ENCODE measurements around the gene MT4. TPM values are rescaled to one million over a fixed set of nuclear protein-coding genes. Genes with fewer than 3 reads are reported as not detected.

MT4 gene
- polyA plus RNA-seq (2012; ENCODE audit: insufficient read length, low read depth) = not detected

GRCh38 chr16:56564793-56565477 is at the start of gene MT4:
TSS of gene MT4 (plus strand) at chr16:56565073. CDS start at chr16:56565129, 56 bp downstream.
- TF ChIP-seq POLR2AphosphoS5 (IDR thresholded peaks at IDR 0.05; ENCODE audit: low read depth, low read length) (no peak), SIN3A (IDR thresholded peaks at IDR 0.05; ENCODE audit: borderline replicate concordance, insufficient read depth, low read length) (no peak), TAF1 (IDR thresholded peaks at IDR 0.05; ENCODE audit: borderline replicate concordance, insufficient read depth, low read length) (no peak), REST (IDR thresholded peaks at IDR 0.05; ENCODE audit: insufficient read depth in 1 of 2, low read depth in 2 of 2, low read length in 2 of 2) (no peak), FOXP2 (optimal IDR thresholded peaks at IDR 0.05; ENCODE audit: borderline replicate concordance, extremely low read depth, extremely low read length, insufficient read depth) (no peak)

- TF ChIP-seq FOXP2 (optimal IDR thresholded peaks at IDR 0.05; ENCODE audit: borderline replicate concordance, extremely low read depth, extremely low read length, insufficient read depth) (no peak), SIN3A (IDR thresholded peaks at IDR 0.05; ENCODE audit: borderline replicate concordance, insufficient read depth, low read length) (no peak), POLR2AphosphoS5 (IDR thresholded peaks at IDR 0.05; ENCODE audit: low read depth, low read length) (no peak), REST (IDR thresholded peaks at IDR 0.05; ENCODE audit: insufficient read depth in 1 of 2, low read depth in 2 of 2, low read length in 2 of 2) (no peak), TAF1 (IDR thresholded peaks at IDR 0.05; ENCODE audit: borderline replicate concordance, insufficient read depth, low read length) (no peak)
Measured at GRCh38 chr16:56515665-56516064, 49.2 kb upstream of the MT4 start.

- TF ChIP-seq FOXP2 (optimal IDR thresholded peaks at IDR 0.05; ENCODE audit: borderline replicate concordance, extremely low read depth, extremely low read length, insufficient read depth) (no peak), TAF1 (IDR thresholded peaks at IDR 0.05; ENCODE audit: borderline replicate concordance, insufficient read depth, low read length) (no peak), POLR2AphosphoS5 (IDR thresholded peaks at IDR 0.05; ENCODE audit: low read depth, low read length) (no peak), SIN3A (IDR thresholded peaks at IDR 0.05; ENCODE audit: borderline replicate concordance, insufficient read depth, low read length) (no peak), REST (IDR thresholded peaks at IDR 0.05; ENCODE audit: insufficient read depth in 1 of 2, low read depth in 2 of 2, low read length in 2 of 2) (no peak)
Measured at GRCh38 chr16:56517206-56517605, 47.7 kb upstream of the MT4 start.

GRCh38 chr16:56518425-56518824 is 46.4 kb upstream of the MT4 start:
- no peak for TF ChIP-seq SIN3A (IDR thresholded peaks at IDR 0.05; ENCODE audit: borderline replicate concordance, insufficient read depth, low read length)
- no peak for TF ChIP-seq POLR2AphosphoS5 (IDR thresholded peaks at IDR 0.05; ENCODE audit: low read depth, low read length)
- TF ChIP-seq TAF1 (IDR thresholded peaks at IDR 0.05; ENCODE audit: borderline replicate concordance, insufficient read depth, low read length) = no peak
- no peak for TF ChIP-seq REST (IDR thresholded peaks at IDR 0.05; ENCODE audit: insufficient read depth in 1 of 2, low read depth in 2 of 2, low read length in 2 of 2)
- TF ChIP-seq FOXP2 (optimal IDR thresholded peaks at IDR 0.05; ENCODE audit: borderline replicate concordance, extremely low read depth, extremely low read length, insufficient read depth) = no peak

Data from PFSK-1 (cell line).